Adipose tissue (tissue), 3 donors: ENCODE data around the gene ELMO1. TPM values are rescaled to one million over a fixed set of nuclear protein-coding genes. Genes with fewer than 3 reads are reported as not detected.

Experiments
- H3K27ac ChIP-seq: one replicate; pipeline ENCODE4 v1.5.1; 2013; ENCODE audit warnings: low read depth, low read length
- WGBS, 3 donors: extraction: QIAGEN DNeasy Blood & Tissue Kit; methylation state at CpG; one replicate each; pipeline ENCODE4 v1.1.7; 2013; 5-methylcytosine and 5-hydroxymethylcytosine counted together
- polyA plus RNA-seq, 3 donors: library from polyadenylated mRNA; stranded (reverse); fragments of 200-250 nt; gene quantifications; one replicate each; pipeline ENCODE4 v1.2.3, GENCODE V29; 2013
- donor health status: healthy with polysubstance abuse.
- donor health status: Bipolar disorder and iron deficiency.
- donor health status: healthy.

ELMO1 gene
- polyA plus RNA-seq, 3 donors, result 3.4 to 22.4 (median 13.9) TPM

DNA sequence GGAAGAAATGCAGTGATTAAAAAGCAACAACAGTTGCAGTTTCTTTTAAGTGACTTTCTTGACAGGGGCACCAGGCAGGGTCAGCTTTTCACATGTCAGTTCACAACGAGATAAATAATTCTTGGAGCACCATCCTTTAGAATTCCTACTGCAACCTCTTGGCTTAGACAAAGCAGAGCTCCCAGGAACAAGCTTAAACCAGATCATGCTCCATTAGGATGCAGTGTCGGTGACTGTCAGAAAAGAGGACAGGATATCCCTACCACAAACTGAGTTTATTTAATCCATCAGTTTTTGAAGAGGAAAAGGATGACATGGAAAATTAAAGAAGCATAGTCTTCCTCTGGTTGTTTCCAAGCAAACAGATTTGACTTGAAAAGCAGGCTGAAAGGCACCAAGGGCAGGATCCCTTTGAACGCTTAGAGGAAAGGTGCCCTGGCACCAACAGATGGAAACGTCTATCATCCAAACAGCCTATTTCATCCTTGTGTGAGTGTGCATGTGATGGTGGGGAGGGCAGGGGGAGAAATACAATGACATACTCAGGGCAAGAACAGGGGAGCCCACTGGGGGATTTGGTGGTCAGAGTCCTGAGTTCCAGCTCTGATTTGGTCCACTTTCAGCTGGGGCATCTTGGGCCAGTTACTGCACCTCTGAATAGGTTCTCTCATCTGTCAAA lies 392.3 kb downstream of the ELMO1 start:
- H3K27ac ChIP-seq, result no peak overlapping the region
- WGBS, 3 donors, result 69 to 83% (median 81%) methylated on average over 4 of the region's 4 CpGs

DNA sequence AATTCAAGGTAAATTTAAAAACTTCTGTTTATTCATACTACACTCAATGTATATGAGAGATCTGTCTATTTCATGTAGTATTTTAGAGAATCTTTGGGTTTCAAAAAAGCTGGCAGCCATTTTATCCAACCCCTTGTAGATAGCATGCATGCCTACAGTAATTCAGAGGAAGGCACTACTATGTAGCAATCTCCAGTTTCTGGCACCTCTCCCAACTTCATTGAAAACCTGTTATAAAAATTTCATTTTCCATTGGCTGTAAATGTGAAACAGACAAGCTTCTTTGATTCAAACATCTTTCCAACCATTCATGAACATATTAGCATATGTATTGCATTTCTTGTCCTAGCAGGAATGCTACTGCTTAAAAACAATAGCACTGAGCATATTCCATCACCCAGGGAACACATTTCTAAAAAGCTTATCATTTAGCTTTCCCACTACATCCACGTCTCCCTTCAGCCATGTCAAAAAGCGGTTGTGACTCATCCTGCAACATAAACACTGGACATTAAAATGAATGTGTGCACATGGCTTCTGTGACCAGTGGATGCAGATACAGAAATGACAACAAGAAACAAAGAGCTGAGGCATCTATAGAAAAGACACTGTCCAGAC lies 393.9 kb downstream of the ELMO1 start:
- H3K27ac ChIP-seq, result no peak overlapping the region
- WGBS, 3 donors, result 80 to 93% (median 86%) methylated on average over 2 of the region's 2 CpGs

DNA sequence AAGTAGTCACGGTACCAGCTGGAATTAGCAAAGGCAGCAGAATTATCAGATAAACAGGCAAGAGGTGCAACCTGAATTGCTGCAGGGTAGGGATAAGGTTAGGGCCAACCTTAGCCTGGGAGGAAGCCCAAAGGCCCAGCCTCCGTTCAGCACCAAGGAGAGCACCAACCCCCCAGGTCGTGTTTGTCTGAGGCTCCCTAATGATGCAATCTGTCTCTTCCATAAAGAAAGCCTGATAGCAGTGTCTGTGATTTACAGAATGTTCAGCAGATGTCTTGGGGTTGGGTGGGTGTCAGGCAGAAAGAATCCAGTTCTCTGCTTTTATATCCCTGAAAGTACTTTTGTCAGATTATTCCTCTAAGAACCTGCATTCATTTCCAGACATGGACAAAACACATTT lies 396.0 kb downstream of the ELMO1 start:
- 31 to 43% (median 36%) methylated on average over 3 of the region's 3 CpGs for WGBS, 3 donors
- no peak overlapping the region for H3K27ac ChIP-seq

DNA sequence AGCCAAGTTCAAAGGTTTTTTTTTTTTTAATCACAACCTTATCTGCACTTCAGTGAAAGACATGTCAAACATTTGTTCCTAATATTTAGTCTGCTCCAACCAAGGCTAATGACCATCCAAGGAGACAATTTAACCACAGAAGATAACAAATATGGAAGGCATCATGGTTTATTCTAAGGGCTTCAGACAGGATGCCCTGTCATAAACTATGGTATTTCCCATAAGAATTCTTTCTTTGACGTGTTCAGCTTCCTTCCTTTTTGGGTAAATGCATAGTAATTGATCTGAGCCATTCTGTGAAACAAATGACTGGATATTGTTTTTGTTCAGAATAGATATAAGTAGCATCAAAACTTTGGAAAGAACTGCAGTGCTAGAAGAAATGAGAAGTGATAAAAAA lies 397.9 kb downstream of the ELMO1 start:
- 51 to 84% (median 56%) methylated on average over 1 of the region's 1 CpG for WGBS, 3 donors

DNA sequence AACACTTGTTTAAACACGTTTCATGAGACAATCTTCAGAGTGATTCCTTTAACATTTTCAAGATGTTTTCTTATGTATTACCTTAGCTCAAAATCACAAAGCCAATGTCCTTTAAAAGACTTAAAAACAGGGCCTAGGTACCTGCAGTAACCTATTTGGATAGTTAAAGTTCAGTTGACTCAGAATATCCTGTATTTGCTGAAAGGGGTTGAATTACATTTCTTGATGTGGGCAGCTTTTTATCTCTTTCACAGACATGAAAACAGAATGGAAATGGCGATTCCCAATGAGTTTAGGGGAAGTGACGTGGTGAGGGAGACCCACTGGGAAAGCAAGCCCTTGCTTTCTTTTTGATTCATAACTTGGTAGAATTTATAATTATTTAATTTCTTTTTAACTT lies 400.0 kb downstream of the ELMO1 start:
- no peak overlapping the region for H3K27ac ChIP-seq
- WGBS, 3 donors, result 95% methylated on average over 3 of the region's 3 CpGs

More for the DNA sequence above, 397.9 kb downstream of the ELMO1 start:
- no peak overlapping the region for H3K27ac ChIP-seq

DNA sequence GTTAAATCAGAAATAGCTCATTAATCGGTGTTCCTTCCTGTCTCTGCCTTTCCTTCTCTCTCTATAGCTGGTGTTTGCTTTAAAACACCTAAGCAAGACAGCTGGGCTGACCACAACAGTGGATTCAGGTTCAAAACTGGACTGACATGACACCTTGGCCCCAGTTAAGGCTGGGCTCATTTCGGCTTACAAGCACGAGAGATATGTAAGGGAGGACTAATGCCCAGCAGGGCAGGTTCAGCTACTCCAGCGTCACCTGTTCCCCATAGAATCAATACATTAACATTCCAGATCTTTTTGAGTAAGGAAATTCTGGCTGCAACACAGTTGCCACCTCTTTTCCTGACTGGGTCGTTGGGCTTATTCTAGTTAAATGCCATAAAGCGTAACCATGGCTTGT lies 401.4 kb downstream of the ELMO1 start:
- 70 to 86% (median 81%) methylated on average over 6 of the region's 6 CpGs for WGBS, 3 donors
- H3K27ac ChIP-seq, result no peak overlapping the region

DNA sequence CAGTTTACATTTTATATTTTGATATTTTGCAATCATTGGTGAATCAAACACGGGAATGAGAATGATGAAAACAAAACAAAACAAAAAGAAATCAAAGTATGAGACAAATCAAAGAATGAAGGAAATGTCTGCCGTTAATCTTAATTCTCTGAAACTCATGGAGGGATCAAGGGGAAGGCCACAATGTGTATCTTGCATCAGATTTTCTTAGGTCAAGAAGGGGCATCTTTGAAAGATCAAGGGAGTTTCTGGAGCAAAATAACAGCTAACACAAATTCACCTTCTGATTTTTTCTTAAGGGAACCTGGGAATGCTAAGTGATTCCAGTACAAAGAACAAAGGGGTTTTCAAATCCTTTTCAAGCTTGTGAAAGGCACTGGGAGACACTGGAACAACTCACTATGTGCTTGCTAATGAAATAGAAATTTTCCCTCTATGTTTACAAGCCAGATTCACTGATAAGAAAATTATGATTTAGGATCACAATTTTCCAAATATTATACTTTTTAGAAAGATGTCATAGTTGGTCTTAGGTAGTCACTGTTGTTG lies 402.1 kb downstream of the ELMO1 start:
- 79 to 90% (median 81%) methylated on average over 2 of the region's 2 CpGs for WGBS, 3 donors

DNA sequence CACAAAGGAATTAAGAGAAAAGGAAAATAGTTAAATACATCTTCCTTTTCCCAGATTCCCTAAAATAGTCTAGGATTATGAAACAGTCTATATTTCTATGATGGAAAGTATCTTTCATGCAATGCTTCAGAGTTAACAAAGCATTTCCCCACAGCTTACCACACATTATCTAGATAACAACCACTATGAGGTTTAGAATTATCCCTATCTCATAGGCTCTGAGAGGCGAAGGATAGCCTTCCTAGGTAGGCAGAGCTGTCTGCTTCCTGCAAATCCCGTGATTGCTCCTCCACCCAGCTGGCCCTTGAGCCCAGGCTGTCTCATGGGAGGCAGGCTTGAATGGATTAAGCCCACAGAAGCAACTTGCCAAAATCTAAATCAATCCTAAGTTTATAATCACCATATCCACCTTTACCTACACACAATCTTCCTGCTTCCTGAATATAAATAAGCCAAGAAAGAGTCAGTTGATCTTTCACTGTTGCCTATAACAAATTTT lies 402.9 kb downstream of the ELMO1 start:
- no peak overlapping the region for H3K27ac ChIP-seq
- 20 to 80% (median 33%) methylated on average over 2 of the region's 2 CpGs for WGBS, 3 donors

More for the DNA sequence above, 402.1 kb downstream of the ELMO1 start:
- H3K27ac ChIP-seq, result no peak overlapping the region

DNA sequence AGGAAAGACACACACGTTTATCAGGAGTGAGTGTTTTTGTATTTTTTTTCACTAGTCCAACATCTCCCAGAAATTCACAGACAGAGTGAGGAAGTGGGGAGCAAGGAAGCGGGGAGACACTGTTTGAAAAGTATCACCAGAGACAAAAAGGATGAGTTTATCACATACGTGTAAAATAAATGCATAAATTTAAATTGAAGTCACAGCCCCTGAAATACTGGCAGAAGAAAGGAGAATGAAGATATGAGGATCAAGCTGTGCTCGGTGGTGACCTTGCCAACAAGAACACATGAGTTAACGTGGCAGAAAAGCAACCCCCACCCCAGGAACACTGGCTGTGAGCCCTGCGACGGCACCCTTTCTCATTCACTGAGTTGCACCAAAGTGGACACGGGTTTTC lies 407.2 kb downstream of the ELMO1 start:
- H3K27ac ChIP-seq, result no peak overlapping the region
- 59 to 90% (median 89%) methylated on average over 8 of the region's 8 CpGs for WGBS, 3 donors

DNA sequence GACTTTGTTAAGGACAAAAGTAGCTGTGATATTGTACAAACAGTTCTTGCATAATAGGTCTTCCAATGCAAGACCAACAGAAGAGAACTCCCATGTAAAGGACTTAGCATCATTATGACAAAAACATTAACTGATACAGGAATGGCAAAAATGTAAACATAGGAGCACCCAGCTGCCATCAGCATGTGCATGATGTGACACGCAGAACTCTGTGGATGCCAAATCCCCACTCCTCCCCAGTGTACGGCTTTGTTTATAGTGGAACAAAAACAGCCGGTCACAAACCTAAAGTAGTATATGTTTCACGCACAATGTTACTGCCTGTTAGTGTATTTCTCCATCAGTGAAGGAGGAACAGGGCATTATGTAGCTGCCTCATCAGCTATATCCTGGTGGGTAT lies 408.3 kb downstream of the ELMO1 start:
- H3K27ac ChIP-seq, result no peak overlapping the region
- 87 to 94% (median 87%) methylated on average over 4 of the region's 4 CpGs for WGBS, 3 donors

DNA sequence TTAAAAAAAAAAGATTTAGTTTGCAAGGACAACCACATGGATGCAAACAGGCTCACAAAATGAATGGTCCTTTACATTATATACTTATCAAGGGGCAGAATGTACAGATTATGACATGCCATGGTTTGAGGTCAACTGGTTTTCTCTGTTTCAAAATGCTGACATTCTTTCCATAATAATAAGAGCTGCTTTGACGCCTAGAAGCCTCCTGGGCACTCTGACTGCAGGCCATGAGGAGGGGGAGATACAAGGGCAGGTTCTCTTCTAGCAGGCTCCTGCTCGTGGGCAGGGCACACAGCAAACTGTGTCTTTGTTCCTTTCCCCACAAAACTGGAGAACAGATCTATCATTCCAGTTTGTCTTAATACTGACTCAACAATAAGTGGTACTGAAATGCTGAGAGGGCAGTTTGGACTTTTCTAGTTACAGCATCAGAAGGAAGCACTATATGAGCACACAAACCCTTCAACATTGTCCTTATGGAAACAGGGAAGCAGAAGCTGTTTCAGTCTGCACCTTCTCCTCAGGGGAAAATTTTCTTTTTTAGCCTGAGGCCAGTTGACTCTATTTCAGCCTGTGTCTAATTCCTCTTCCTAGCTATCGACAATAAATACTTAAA lies 409.4 kb downstream of the ELMO1 start:
- 88 to 96% (median 90%) methylated on average over 3 of the region's 3 CpGs for WGBS, 3 donors
- no peak overlapping the region for H3K27ac ChIP-seq

DNA sequence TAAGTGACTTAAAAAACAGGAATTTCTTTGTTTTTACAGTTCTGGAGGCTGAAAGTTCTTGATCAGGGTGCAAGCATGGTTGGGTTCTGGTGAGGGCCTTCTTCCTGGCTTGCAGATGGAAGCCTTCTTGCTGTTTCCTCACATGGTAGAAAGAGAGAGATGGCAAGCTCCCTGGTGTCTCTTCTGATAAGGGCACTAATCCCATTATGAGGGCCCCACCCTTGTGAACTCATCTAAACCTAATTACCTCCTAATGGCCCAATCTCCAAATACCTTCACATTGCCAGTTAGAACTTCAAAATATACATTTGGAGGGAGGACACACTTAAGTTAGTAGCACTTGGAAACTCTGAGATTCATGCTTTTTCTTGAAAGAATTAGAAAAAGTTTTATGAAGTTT lies 410.0 kb downstream of the ELMO1 start:
- no peak overlapping the region for H3K27ac ChIP-seq

DNA sequence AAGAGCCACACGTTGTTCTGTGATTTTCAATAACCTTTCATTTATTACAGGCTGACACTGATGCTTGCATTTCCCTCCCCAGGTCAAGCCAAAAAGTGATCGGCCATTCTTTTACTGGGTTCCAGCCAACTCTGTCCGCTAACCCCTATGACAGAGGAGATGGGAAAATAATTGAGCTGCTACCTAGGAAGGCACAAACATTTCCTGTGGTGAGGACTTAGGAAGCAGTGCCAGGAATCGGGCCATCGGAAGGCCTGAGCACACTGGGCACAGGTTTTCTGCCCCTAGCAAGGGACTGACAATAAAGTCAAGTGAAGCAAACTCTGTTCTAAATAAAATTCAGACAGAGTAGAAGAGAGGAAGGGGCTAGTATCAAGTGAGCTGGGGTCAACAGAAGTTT lies 411.4 kb downstream of the ELMO1 start:
- H3K27ac ChIP-seq, result no peak overlapping the region
- 77 to 84% (median 80%) methylated on average over 5 of the region's 5 CpGs for WGBS, 3 donors

DNA sequence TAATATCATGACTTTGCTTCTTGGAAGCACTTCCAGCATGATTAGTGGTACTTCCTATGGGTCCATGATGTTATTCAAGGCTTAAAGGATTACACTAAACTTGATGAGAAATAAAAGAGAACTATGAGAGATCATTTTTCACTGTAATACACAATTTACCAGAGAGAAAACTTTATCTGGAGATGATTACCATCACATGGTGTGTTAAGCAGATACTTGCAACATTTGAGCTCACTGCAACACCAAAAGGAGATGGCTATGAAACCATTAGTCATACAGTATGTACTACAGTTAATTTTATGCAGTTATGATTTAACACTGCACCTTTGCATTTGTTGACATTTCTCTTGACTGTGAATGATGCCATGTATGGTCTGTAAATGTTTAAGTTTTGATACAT lies 413.0 kb downstream of the ELMO1 start:
- no peak overlapping the region for H3K27ac ChIP-seq

DNA sequence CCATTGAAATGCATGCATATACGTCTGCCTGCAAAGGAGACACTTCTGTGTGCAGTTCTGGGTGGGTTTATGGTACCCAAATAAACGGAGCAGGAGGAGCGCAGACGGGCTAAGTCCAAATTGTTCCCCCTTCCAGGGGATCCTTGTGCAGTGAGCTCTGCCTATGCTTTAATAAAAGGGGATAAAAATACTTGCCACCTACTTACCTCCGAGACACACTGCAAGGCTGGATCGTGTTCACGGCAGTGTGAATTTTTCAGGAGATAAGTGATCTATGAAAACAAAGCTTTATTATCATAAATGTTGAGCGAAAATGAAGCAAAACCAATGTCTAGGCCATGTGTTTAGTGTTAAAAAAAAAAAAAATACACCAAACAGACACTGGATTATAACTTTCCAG lies 415.5 kb downstream of the ELMO1 start:
- WGBS, 3 donors, result 95 to 97% (median 95%) methylated on average over 8 of the region's 8 CpGs

DNA sequence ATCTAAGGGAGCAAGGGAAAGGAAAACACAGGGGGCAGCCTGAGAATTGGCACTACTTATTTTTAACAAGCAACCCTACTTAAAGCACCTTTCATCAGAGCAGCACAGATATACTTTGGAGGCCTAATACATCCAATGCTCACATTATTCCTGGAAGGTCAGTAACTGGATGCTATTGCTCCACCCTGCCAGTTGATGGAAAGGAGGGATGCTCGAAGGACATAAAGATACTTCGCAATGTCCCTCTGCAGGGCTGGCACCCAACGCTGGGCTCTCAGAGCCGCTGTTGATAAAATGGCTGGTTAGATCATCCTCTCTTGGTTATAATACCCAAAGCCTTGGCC lies 416.4 kb downstream of the ELMO1 start:
- 88 to 95% (median 91%) methylated on average over 4 of the region's 4 CpGs for WGBS, 3 donors
- no peak overlapping the region for H3K27ac ChIP-seq

More for the DNA sequence above, 415.5 kb downstream of the ELMO1 start:
- H3K27ac ChIP-seq, result no peak overlapping the region

DNA sequence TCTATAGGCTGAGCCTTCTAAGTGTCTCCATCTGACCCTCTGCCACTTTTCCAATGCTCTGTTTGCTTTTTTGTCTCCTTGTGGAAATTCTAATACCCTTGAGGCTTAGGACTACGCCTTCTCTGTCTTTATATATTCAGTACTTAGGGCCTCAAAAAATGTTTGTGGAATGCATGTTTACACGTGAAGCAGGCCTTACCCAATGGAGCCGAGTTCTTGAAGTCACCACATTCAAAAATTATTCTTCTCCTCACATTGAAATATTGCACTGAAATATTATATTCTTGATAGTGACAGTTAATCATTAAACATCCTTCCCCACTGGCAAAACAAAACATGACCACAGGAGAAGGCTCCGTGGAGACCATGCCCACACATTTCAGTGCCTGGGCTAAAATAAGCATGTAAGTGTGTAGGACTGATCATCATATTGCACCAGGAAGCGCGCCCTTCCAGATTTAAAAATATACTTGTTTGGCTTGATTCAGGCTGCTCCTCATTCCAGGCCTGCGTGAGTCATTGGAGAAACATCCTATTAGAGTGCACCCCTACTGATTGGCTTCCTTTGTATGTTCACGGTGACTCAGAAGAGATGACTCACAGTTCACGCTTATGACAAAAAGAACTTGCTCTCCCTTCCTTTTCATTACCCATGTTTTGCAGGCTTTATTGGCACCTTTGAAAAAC lies 416.9 kb downstream of the ELMO1 start:
- 20 to 47% (median 33%) methylated on average over 9 of the region's 9 CpGs for WGBS, 3 donors
- no peak overlapping the region for H3K27ac ChIP-seq

DNA sequence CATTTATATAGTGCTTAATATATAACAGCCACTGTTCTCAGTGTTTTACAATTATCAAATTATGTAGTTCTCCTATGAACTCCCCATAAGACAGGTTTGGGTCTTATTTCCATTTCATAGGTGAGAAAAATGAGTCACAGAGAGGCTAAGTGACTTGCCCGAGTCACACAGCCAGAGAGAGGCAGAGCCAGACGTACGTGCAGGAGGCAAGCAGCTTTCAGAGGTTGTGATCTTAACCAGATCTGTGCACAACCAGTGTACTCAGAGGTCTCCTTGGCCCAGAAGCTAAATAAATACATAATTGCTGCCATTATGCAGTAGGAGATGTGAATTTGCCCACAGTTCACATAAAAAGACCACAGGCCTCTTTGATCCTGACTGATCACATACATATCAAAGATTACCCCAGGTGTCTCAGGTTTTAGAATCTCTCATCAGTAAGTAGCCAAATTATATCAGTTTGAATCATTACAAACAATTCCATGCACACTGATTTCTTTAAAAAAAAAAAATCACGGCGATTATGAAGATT lies 419.7 kb downstream of the ELMO1 start:
- 86 to 95% (median 90%) methylated on average over 5 of the region's 5 CpGs for WGBS, 3 donors
- no peak overlapping the region for H3K27ac ChIP-seq
